A549 (cell line): ENCODE measurements around the gene GYS2. TPM values are rescaled to one million over a fixed set of nuclear protein-coding genes. Genes with fewer than 3 reads are reported as not detected.

ENCODE experiments used
- ATAC-seq, 2 experiments: fragments of 200-7000 bp in 1 of 2; fragments of >200 bp in 1 of 2; cut with Nextera tagmentation in 1 of 2; cut with Tn5 transposase in 1 of 2; 3 replicates each; pipeline versions ENCODE4 v1.8.0 to v1.9.1; 2018 to 2020; ENCODE audit warnings: mild to moderate bottlenecking in 1 of 2, moderate library complexity in 1 of 2
- CTCF ChIA-PET: fragments of 300-600 bp; sonication (Branson Sonifier 250); formaldehyde crosslinking; extraction: SDS; loops from one replicate; lab custom pipeline; 2021; ENCODE audit warnings: antibody characterized with exemption, inconsistent platforms; lab: Yijun Ruan, JAX
- POLR2A ChIA-PET: fragments of 350-600 bp; formaldehyde crosslinking; extraction: SDS; loops from one replicate; lab custom pipeline; 2021; ENCODE audit warnings: antibody characterized with exemption, inconsistent platforms; lab: Yijun Ruan, JAX
- DNase-seq, 2 experiments: peaks; one replicate each; pipeline versions ENCODE4 v3.0.0 to v3.0.0-alpha.2; 2011 to 2016; ENCODE audit warnings: low read depth in 1 of 2, low spot score in 1 of 2
- FAIRE-seq: peaks from 2 replicates; lab custom pipeline; 2011; peaks lifted over from hg19 to GRCh38; lab: Jason Lieb, UNC
- H3K27ac ChIP-seq, 2 experiments: fragments of >200 bp; sonication (Bioruptor Twin); formaldehyde crosslinking; 3 replicates each; pipeline ENCODE4 v1.5.1; 2016 to 2017
- H3K4me1 ChIP-seq: fragments of >200 bp; sonication (Bioruptor Twin); formaldehyde crosslinking; 3 replicates; pipeline ENCODE4 v1.6.1; 2016
- H3K4me2 ChIP-seq: fragments of >200 bp; sonication (Bioruptor Twin); formaldehyde crosslinking; 3 replicates; pipeline ENCODE4 v1.6.1; 2016
- H3K4me3 ChIP-seq: fragments of >200 bp; sonication (Bioruptor Twin); formaldehyde crosslinking; 3 replicates; pipeline ENCODE4 v1.5.1; 2016
- H3K9me3 ChIP-seq: fragments of >200 bp; sonication (Bioruptor Twin); formaldehyde crosslinking; 3 replicates; pipeline ENCODE4 v1.6.1; 2016
- BHLHE40 ChIP-seq: IDR thresholded peaks from 2 replicates; pipeline ENCODE4 v1.6.1; 2012; ENCODE audit warnings: low read depth, low read length, inconsistent platforms
- CTCF ChIP-seq: fragments of >200 bp; sonication (Bioruptor Twin); formaldehyde crosslinking; IDR thresholded peaks from 3 replicates; pipeline ENCODE4 v1.5.1; 2016
- ESRRA ChIP-seq: fragments of 150-350 bp; IDR thresholded peaks from 2 replicates; pipeline ENCODE4 v1.6.1; 2014; ENCODE audit warnings: mild to moderate bottlenecking, low read length, borderline replicate concordance
- FOXS1 ChIP-seq: fragments of 250-450 bp; sonication (Bioruptor Pico); IDR thresholded peaks from 2 replicates; pipeline ENCODE4 v1.5.0; 2020; ENCODE audit warnings: mild to moderate bottlenecking, moderate library complexity
- HDAC2 ChIP-seq: fragments of 200-600 bp; sonication (generic); IDR thresholded peaks from 2 replicates; pipeline ENCODE4 v1.6.1; 2016
- HEYL ChIP-seq: fragments of 250-450 bp; sonication (Bioruptor Pico); IDR thresholded peaks from 2 replicates; pipeline ENCODE4 v1.8.0; 2021; ENCODE audit warnings: mild to moderate bottlenecking, moderate library complexity
- HOXB13 ChIP-seq: fragments of 250-450 bp; sonication (Bioruptor Pico); IDR thresholded peaks from 2 replicates; pipeline ENCODE4 v1.5.0; 2020; ENCODE audit warnings: low read depth, mild to moderate bottlenecking, moderate library complexity
- HOXB5 ChIP-seq: fragments of 250-450 bp; sonication (Bioruptor Pico); IDR thresholded peaks from 2 replicates; pipeline ENCODE4 v1.5.0; 2020; ENCODE audit warnings: mild to moderate bottlenecking, moderate library complexity
- JUN ChIP-seq, 2 experiments: fragments of >200 bp; sonication (Bioruptor Twin); formaldehyde crosslinking; IDR thresholded peaks; 2 replicates in 1 of 2; 3 replicates in 1 of 2; pipeline ENCODE4 v1.6.1; 2016 to 2017
- RCOR1 ChIP-seq: fragments of 150-350 bp; IDR thresholded peaks from 2 replicates; pipeline ENCODE4 v1.6.1; 2014; ENCODE audit warnings: antibody characterized with exemption, low read length, low read depth
- TFCP2L1 ChIP-seq: fragments of 250-450 bp; sonication (Bioruptor Pico); IDR thresholded peaks from 2 replicates; pipeline ENCODE4 v1.5.0; 2021; ENCODE audit warnings: mild to moderate bottlenecking
- TP53 ChIP-seq: fragments of 250-450 bp; sonication (Bioruptor Pico); IDR thresholded peaks from 2 replicates; pipeline ENCODE4 v1.5.0; 2021; ENCODE audit warnings: mild to moderate bottlenecking, moderate library complexity
- USF2 ChIP-seq: fragments of 450-650 bp; IDR thresholded peaks from 2 replicates; pipeline ENCODE4 v1.6.1; 2014; ENCODE audit warnings: antibody characterized with exemption
- ZC3H11A ChIP-seq: fragments of 450-650 bp; IDR thresholded peaks from 2 replicates; pipeline ENCODE4 v1.6.1; 2014; ENCODE audit warnings: antibody characterized with exemption, mild to moderate bottlenecking
- ZFP36 ChIP-seq: fragments of 450-650 bp; IDR thresholded peaks from 2 replicates; pipeline ENCODE4 v1.6.1; 2014; ENCODE audit warnings: borderline replicate concordance; ENCODE audit not compliant: partially characterized antibody
- WGBS: methylation state at CpG from one replicate; pipeline ENCODE4 v1.1.6; 2017; ENCODE audit errors: missing lambda C conversion rate; 5-methylcytosine and 5-hydroxymethylcytosine counted together
- polyA plus RNA-seq, 4 experiments: library from polyadenylated mRNA; depleted of rRNA in 3 of 4; stranded (reverse); fragments of >200 nt; fragmentation: RNase III in 1 of 4; extraction: RNeasy Plus Mini Kit Qiagen cat#74134 plus additional on column Dnase treatment in 1 of 4; gene quantifications; 2 replicates in 3 of 4; 3 replicates in 1 of 4; pipeline ENCODE4 v1.2.3, GENCODE V29; 2011 to 2017
- TF ChIP-seq, protein P1 (sequence below): fragments of >200 bp; sonication (Bioruptor Twin); formaldehyde crosslinking; IDR thresholded peaks from 2 replicates; pipeline ENCODE4 v1.6.1; 2016
- TF ChIP-seq, protein P2 (sequence below): IDR thresholded peaks from 2 replicates; pipeline ENCODE4 v1.6.1; 2012; ENCODE audit warnings: low read depth, borderline replicate concordance
- TF ChIP-seq, protein P3 (sequence below): fragments of 250-450 bp; sonication (Bioruptor Pico); IDR thresholded peaks from 2 replicates; pipeline ENCODE4 v1.5.0; 2020; ENCODE audit warnings: low read depth, mild to moderate bottlenecking, moderate library complexity

The GYS2 gene
- polyA plus RNA-seq, 2 of the 4 experiments (the other 2 are of a cell fraction), result 0.19 TPM; not detected in 1

- CTCF ChIA-PET, result interaction anchor here (1.5 kb wide), 1 partner anchor 11 kb away, joined by 4 read pairs; no protein-coding TSS in a partner anchor
- Histone ChIP-seq H3K9me3 (no peaks in the 10 kb centered on the region), H3K4me3 (no peak overlapping the region), H3K4me1 (peaks cover 7% of the 10 kb centered on the region; the same call in 2 of the 3 replicates), H3K27ac (no peak overlapping the region), H3K4me2 (no peak overlapping the region)
- 81% methylated on average over 5 of the region's 5 CpGs for WGBS
- FAIRE-seq (no peak), DNase-seq (no peak), ATAC-seq (no peak)
- POLR2A ChIA-PET, result no interaction called here
- TF ChIP-seq, protein P1, sequence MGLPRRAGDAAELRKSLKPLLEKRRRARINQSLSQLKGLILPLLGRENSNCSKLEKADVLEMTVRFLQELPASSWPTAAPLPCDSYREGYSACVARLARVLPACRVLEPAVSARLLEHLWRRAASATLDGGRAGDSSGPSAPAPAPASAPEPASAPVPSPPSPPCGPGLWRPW, result no peak
- TF ChIP-seq TFCP2L1 (CRISPR knock-in tag) (no peak), HEYL (no peak), ZFP36 (no peak), HDAC2 (no peak), CTCF (no peak), USF2 (no peak), JUN (IDR thresholded peaks at IDR 0.05) (no peak), FOXS1 (CRISPR knock-in tag) (no peak), ESRRA (no peak), BHLHE40 (no peak), HOXB13 (CRISPR knock-in tag) (no peak), TP53 (CRISPR knock-in tag) (no peak), ZC3H11A (no peak)
- TF ChIP-seq, protein P2, sequence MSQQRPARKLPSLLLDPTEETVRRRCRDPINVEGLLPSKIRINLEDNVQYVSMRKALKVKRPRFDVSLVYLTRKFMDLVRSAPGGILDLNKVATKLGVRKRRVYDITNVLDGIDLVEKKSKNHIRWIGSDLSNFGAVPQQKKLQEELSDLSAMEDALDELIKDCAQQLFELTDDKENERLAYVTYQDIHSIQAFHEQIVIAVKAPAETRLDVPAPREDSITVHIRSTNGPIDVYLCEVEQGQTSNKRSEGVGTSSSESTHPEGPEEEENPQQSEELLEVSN, result no peak
Measured at GRCh38 chr12:21542403-21542802, 62.2 kb downstream of the GYS2 start.

DNA sequence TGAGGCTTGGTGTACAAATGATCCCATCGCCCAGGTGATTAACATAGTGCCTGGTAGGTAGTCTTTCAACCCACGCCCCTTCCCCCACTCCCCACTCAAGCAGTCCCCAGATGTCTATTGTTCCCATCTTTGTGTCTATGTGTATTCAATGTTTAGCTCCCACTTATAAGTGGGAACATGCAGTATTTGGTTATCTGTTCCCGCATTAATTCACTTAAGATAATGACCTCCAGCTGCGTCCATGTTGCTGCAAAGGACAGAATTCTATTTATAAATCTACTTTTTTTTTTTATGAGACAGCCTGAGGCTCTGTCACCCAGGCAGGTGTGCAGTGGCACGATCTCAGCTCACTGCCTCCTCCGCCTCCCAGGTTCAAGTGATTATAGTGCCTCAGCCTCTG, 62.9 kb downstream of the GYS2 start:
- Histone ChIP-seq H3K4me2 (no peak overlapping the region), H3K27ac (no peak overlapping the region), H3K4me3 (no peak overlapping the region), H3K4me1 (peaks cover 7% of the 10 kb centered on the region; the same call in 2 of the 3 replicates), H3K9me3 (no peaks in the 10 kb centered on the region)
- CTCF ChIA-PET, result interaction anchor here (0.6 to 1.5 kb wide), 2 partner anchors 11 to 260 kb away, joined by 3 to 4 read pairs; no protein-coding TSS in a partner anchor
- FAIRE-seq, result no peak
- no peak for TF ChIP-seq CTCF
- no peak for DNase-seq
- POLR2A ChIA-PET, result no interaction called here
- ATAC-seq, result no peak
- WGBS, result 80% methylated on average over 6 of the region's 6 CpGs

GRCh38 chr12:21539797-21540196, 64.8 kb downstream of the GYS2 start:
- ChIA-PET CTCF (interaction anchor here (1.5 kb wide), 1 partner anchor 140 kb away, joined by 4 read pairs; no protein-coding TSS in a partner anchor), POLR2A (no interaction called here)
- ATAC-seq (no peak), DNase-seq (no peak), FAIRE-seq (no peak)
- H3K4me3 ChIP-seq, result no peak overlapping the region
- H3K27ac ChIP-seq, result no peak overlapping the region
- no peaks in the 10 kb centered on the region for H3K9me3 ChIP-seq
- H3K4me2 ChIP-seq, result no peak overlapping the region
- TF ChIP-seq JUN (IDR thresholded peaks at IDR 0.05) (no peak), HOXB5 (no peak), ZC3H11A (no peak), RCOR1 (no peak), ZFP36 (no peak)
- TF ChIP-seq, protein P3, sequence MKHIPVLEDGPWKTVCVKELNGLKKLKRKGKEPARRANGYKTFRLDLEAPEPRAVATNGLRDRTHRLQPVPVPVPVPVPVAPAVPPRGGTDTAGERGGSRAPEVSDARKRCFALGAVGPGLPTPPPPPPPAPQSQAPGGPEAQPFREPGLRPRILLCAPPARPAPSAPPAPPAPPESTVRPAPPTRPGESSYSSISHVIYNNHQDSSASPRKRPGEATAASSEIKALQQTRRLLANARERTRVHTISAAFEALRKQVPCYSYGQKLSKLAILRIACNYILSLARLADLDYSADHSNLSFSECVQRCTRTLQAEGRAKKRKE (CRISPR knock-in tag), result no peak
- peaks cover 7% of the 10 kb centered on the region; the same call in 2 of the 3 replicates for H3K4me1 ChIP-seq
